Fibroblast of lung (primary cell): ENCODE results near the gene THOC6.

Experiments used
- CTCF ChIP-seq, 2 donors: IDR thresholded peaks in 1 of 2; conservative IDR thresholded peaks in 1 of 2; 1 replicate in 1 of 2; 2 replicates in 1 of 2; pipeline ENCODE4 v1.5.1; 2011 to 2012; ENCODE audit warnings: low read length in 2 of 2, control low read depth in 1 of 2, inconsistent platforms in 1 of 2, low read depth in 1 of 2, mild to moderate bottlenecking in 1 of 2
- EZH2 ChIP-seq: IDR thresholded peaks from 2 replicates; pipeline ENCODE4 v1.5.1; 2012; ENCODE audit warnings: low read length, control low read depth, mild to moderate bottlenecking; ENCODE audit errors: missing control alignments

DNA sequence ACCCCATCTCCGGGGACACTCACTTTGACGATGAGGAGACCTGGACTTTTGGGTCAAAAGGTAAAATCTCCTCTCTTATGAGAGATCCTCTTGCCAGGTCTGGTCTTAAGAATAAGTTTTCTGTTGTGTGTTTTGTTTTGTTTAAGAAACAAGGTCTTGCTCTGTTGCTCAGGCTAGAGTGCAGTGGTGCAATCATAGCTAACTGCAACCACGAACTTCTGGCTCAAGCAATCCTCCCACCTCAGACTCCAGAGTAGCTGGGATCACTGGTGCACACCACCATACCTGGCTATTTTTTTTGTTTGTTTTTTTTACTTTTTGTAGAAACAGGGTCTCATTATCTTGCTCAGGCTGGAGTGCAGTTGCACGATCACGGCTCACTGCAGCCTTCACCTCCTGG lies 26.7 kb downstream of the THOC6 start:
- no peak for TF ChIP-seq CTCF (conservative IDR thresholded peaks at IDR 0.05 in 1 of 2, IDR thresholded peaks at IDR 0.05 in 1 of 2; ENCODE audit: low read depth in 1 of 2, low read length in 2 of 2)
- TF ChIP-seq EZH2, result no peak
